CD8-positive, alpha-beta memory T cell (primary cell): Measurements from ENCODE around the gene EP400. TPM values are rescaled to one million over a fixed set of nuclear protein-coding genes. Genes with fewer than 3 reads are reported as not detected.

Source experiments
- CTCF ChIA-PET: fragments of 350-600 bp; sonication (Branson Sonifier 250); formaldehyde crosslinking; loops from one replicate; lab custom pipeline; 2021; ENCODE audit warnings: antibody characterized with exemption; lab: Charles Lee
- POLR2A ChIA-PET: fragments of 350-600 bp; sonication (Branson Sonifier 250); formaldehyde crosslinking; loops from one replicate; lab custom pipeline; 2021; ENCODE audit warnings: antibody characterized with exemption; lab: Charles Lee
- DNase-seq, 5 donors: peaks; one replicate each; pipeline versions ENCODE4 v3.0.0 to v3.0.0-alpha.2; 2020 to 2022; ENCODE audit warnings: mixed read lengths in 1 of 5
- H3K27ac ChIP-seq: one replicate; pipeline ENCODE4 v1.7.0; 2013; ENCODE audit warnings: low read depth, mild to moderate bottlenecking, low read length, moderate library complexity
- H3K27me3 ChIP-seq: 2 replicates; pipeline ENCODE4 v1.7.0; 2013; ENCODE audit warnings: low read length, mild to moderate bottlenecking; ENCODE audit not compliant: insufficient read depth, poor library complexity, severe bottlenecking
- H3K36me3 ChIP-seq: 2 replicates; pipeline ENCODE4 v1.7.0; 2013; ENCODE audit warnings: mild to moderate bottlenecking, low read length, moderate library complexity; ENCODE audit not compliant: insufficient read depth
- H3K4me1 ChIP-seq: 2 replicates; pipeline ENCODE4 v1.7.0; 2013; ENCODE audit warnings: mild to moderate bottlenecking, low read length, moderate library complexity; ENCODE audit not compliant: insufficient read depth
- H3K4me3 ChIP-seq: 2 replicates; pipeline ENCODE4 v1.7.0; 2013; ENCODE audit warnings: mild to moderate bottlenecking, low read length
- H3K9me3 ChIP-seq: 2 replicates; pipeline ENCODE4 v1.7.0; 2013; ENCODE audit warnings: mild to moderate bottlenecking, low read length
- H3K27ac Mint-ChIP-seq, 8 donors: one replicate each; pipeline ENCODE4 v1.8.0; 2020 to 2021; ENCODE audit warnings: mixed read lengths in 8 of 8, mild to moderate bottlenecking in 6 of 8, inconsistent platforms in 3 of 8, moderate library complexity in 3 of 8
- H3K27me3 Mint-ChIP-seq, 2 donors: one replicate each; pipeline ENCODE4 v1.8.0; 2020 to 2021; ENCODE audit warnings: mixed read lengths in 2 of 2, mild to moderate bottlenecking in 1 of 2, moderate library complexity in 1 of 2
- H3K36me3 Mint-ChIP-seq, 3 donors: one replicate each; pipeline ENCODE4 v1.8.0; 2020 to 2021; ENCODE audit warnings: mixed read lengths in 3 of 3, inconsistent platforms in 1 of 3, mild to moderate bottlenecking in 1 of 3
- H3K4me1 Mint-ChIP-seq, 3 donors: one replicate each; pipeline ENCODE4 v1.8.0; 2020 to 2021; ENCODE audit warnings: mixed read lengths in 3 of 3, inconsistent platforms in 1 of 3, mild to moderate bottlenecking in 1 of 3
- H3K4me3 Mint-ChIP-seq, 7 donors: one replicate each; pipeline ENCODE4 v1.8.0; 2020 to 2021; ENCODE audit warnings: mixed read lengths in 7 of 7, mild to moderate bottlenecking in 6 of 7, moderate library complexity in 4 of 7, inconsistent platforms in 2 of 7
- H3K9me3 Mint-ChIP-seq, 5 donors: one replicate each; pipeline ENCODE4 v1.8.0; 2020 to 2022; ENCODE audit warnings: mixed read lengths in 5 of 5, mild to moderate bottlenecking in 3 of 5, moderate library complexity in 2 of 5, inconsistent platforms in 1 of 5
- polyA plus RNA-seq: library from polyadenylated mRNA; unstranded; fragments of 300-500 nt; fragmentation: Illumina TruSeq; gene quantifications from one replicate; pipeline ENCODE4 v1.2.3, GENCODE V29; 2021
- total RNA-seq, 2 experiments: library from RNA; stranded (reverse); gene quantifications; one replicate each; pipeline ENCODE4 v1.2.3, GENCODE V29; 2021

The EP400 gene
- total and polyA plus RNA-seq, 3 experiments from 2014 or later, result 4.3 to 48.8 (median 47.9) TPM

DNA sequence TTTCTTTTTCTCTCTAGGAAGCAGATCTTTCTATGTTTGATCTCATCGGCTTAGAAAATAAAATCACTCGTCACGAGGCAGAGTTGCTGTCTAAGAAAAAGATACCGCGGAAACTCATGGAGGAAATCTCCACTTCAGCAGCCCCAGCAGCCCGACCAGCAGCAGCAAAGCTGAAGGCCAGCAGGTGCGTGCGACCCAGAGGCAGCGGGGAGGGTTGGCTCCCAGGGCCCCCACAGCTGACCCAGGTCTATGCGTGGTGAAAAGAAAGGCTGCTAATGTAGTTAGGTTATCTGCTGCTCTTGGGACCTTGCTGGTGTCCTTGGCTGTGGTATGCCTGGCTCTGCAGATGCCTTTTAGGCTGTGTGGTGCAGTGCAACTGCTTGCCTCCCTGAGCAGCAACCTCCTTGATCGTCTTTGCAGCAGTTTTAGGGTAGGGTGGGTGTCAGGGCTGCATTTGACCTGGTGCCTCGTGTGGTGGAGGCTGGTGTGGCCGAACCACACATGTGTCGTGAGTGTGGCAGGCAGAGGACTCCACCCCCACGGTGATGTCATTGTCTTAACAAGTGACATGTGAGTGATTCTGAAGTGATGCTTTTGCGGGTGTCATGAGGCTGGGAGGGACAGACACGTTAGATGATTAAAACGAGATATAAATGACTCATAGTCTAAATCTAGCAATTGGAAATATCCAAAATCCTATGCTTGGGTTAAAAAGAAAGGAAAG, 68.6 kb downstream of the EP400 start:
- POLR2A ChIA-PET, result no interaction called here
- Histone ChIP-seq H3K4me3 (no peak overlapping the region), H3K9me3 (no peaks in the 10 kb centered on the region), H3K4me1 (no peaks in the 10 kb centered on the region), H3K36me3 (peaks cover 55% of the 10 kb centered on the region), H3K27me3 (no peaks in the 10 kb centered on the region), H3K27ac (no peak overlapping the region)
- CTCF ChIA-PET, result no interaction called here
- Mint-ChIP-seq H3K4me3 (no peak overlapping the region), H3K27ac (peak overlapping the region in 1 of 8 donors; percentile 24), H3K9me3 (no peaks in the 10 kb centered on the region), H3K4me1 (no peaks in the 10 kb centered on the region), H3K36me3 (peaks cover 13 to 91% (median 30%) of the 10 kb centered on the region in 3 donors), H3K27me3 (peaks cover 0 to 4% of the 10 kb centered on the region in 2 donors)
- no peak for DNase-seq

DNA sequence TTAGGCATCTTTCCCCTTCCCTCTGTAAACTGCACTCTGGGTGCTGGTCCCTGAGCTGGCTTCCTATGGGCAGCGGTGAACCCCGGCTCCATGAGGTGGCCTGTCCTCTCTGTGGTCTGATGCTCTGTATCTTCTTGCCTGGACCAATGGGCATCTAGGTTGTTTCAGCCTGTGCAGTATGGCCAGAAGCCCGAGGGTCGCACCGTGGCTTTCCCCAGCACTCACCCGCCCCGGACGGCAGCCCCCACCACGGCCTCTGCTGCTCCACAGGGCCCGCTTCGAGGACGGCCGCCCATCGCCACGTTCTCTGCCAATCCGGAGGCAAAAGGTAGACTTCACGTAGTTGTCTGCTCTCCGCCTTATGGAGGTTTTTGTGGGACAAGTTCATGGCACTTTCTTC, 70.1 kb downstream of the EP400 start:
- Histone ChIP-seq H3K4me1 (no peaks in the 10 kb centered on the region), H3K27me3 (no peaks in the 10 kb centered on the region), H3K4me3 (no peak overlapping the region), H3K36me3 (peaks cover 56% of the 10 kb centered on the region), H3K27ac (no peak overlapping the region), H3K9me3 (no peaks in the 10 kb centered on the region)
- no peak for DNase-seq
- CTCF ChIA-PET, result no interaction called here
- POLR2A ChIA-PET, result no interaction called here
- Mint-ChIP-seq H3K4me3 (no peak overlapping the region), H3K9me3 (no peaks in the 10 kb centered on the region), H3K4me1 (no peaks in the 10 kb centered on the region), H3K27ac (no peak overlapping the region), H3K27me3 (peaks cover 0 to 4% of the 10 kb centered on the region in 2 donors), H3K36me3 (peaks cover 13 to 91% (median 29%) of the 10 kb centered on the region in 3 donors)

DNA sequence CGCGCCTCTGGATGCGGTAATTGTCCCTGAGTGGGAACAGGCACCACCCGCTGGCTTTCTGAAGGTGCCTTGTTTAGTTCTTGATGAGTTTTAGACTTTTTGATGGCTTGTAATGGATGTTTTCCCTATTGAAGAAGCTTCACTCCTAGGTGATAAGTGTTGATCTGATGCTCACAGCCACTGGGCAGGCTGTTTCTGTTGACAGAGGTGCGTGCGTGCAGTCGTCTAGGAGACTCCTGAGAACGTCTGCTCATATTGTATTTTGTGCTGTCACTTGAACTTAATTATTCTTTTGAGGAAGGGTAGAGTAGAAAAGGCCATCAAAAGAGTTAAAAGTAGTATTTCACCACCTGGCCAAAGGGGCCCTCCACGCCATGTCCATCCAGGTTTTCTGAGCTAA, 70.5 kb downstream of the EP400 start:
- H3K9me3 ChIP-seq, result no peaks in the 10 kb centered on the region
- H3K4me3 ChIP-seq, result no peak overlapping the region
- Mint-ChIP-seq H3K9me3 (no peaks in the 10 kb centered on the region), H3K4me3 (no peak overlapping the region), H3K27me3 (peaks cover 0 to 4% of the 10 kb centered on the region in 2 donors), H3K27ac (no peak overlapping the region), H3K4me1 (no peaks in the 10 kb centered on the region), H3K36me3 (peaks cover 13 to 91% (median 32%) of the 10 kb centered on the region in 3 donors)
- H3K4me1 ChIP-seq, result no peaks in the 10 kb centered on the region
- CTCF ChIA-PET, result no interaction called here
- POLR2A ChIA-PET, result no interaction called here
- H3K36me3 ChIP-seq, result peaks cover 56% of the 10 kb centered on the region
- no peaks in the 10 kb centered on the region for H3K27me3 ChIP-seq
- DNase-seq, result no peak
- no peak overlapping the region for H3K27ac ChIP-seq

DNA sequence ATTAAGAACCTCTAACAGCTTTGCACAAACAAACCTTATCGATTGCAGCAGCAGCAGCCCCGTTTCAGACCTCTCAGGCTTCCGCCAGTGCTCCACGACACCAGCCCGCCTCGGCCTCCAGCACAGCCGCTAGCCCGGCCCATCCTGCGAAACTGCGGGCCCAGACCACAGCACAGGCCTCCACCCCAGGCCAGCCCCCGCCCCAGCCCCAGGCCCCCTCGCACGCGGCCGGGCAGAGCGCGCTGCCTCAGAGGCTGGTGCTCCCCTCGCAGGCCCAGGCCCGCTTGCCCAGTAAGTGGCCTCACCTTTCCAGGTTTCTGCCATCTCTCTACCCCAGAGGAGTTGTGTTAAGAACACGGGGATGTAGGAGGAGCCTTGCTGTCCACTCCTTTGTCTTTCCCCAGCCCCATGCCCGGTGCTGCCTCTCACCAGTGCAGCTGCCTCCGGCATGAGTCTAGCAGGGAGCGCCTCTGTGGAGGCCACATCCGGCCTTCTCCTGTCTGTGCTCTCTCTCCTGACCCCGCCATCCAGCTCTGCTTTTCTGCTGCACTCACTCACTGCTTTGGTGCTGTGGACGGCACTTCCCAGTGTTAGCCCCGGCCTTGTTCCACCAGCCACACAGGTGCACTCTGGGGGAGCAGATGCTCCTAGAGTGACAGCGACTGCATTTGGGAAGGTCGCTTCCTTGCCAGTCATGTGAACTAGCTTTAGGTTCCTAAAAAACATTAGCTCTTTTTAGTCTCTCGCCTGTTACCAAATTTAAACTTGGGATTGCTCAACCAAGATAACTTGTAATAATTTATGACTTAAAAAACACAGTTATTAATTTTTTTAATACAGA, 71.5 kb downstream of the EP400 start:
- Mint-ChIP-seq H3K9me3 (no peaks in the 10 kb centered on the region), H3K4me3 (no peak overlapping the region), H3K36me3 (peaks cover 9 to 91% (median 32%) of the 10 kb centered on the region in 3 donors), H3K4me1 (no peaks in the 10 kb centered on the region), H3K27ac (peak overlapping the region in 2 of 8 donors; percentile 14 to 70), H3K27me3 (peaks cover 0 to 2% of the 10 kb centered on the region in 2 donors)
- ChIA-PET CTCF (no interaction called here), POLR2A (interaction anchor here (0.6 kb wide), 1 partner anchor 10 kb away, joined by 4 read pairs; no protein-coding TSS in a partner anchor)
- Histone ChIP-seq H3K27me3 (no peaks in the 10 kb centered on the region), H3K4me3 (no peak overlapping the region), H3K9me3 (no peaks in the 10 kb centered on the region), H3K36me3 (peaks cover 63% of the 10 kb centered on the region), H3K27ac (no peak overlapping the region), H3K4me1 (no peaks in the 10 kb centered on the region)
- DNase-seq, result no peak

- Histone ChIP-seq H3K27ac (no peak overlapping the region), H3K9me3 (no peaks in the 10 kb centered on the region), H3K36me3 (peaks cover 70% of the 10 kb centered on the region), H3K4me1 (no peaks in the 10 kb centered on the region), H3K4me3 (no peak overlapping the region), H3K27me3 (no peaks in the 10 kb centered on the region)
- peaks cover 8 to 89% (median 30%) of the 10 kb centered on the region in 3 donors for H3K36me3 Mint-ChIP-seq
- ChIA-PET POLR2A (no interaction called here), CTCF (no interaction called here)
- H3K27me3 Mint-ChIP-seq, result peaks cover 0 to 2% of the 10 kb centered on the region in 2 donors
- H3K9me3 Mint-ChIP-seq, result no peaks in the 10 kb centered on the region
- peak overlapping the region in 1 of 8 donors; percentile 40 for H3K27ac Mint-ChIP-seq
- DNase-seq, result no peak
- H3K4me1 Mint-ChIP-seq, result no peaks in the 10 kb centered on the region
- H3K4me3 Mint-ChIP-seq, result no peak overlapping the region
These were observed 72.2 kb downstream of the EP400 start for GRCh38 chr12:132021965-132022364.

DNA sequence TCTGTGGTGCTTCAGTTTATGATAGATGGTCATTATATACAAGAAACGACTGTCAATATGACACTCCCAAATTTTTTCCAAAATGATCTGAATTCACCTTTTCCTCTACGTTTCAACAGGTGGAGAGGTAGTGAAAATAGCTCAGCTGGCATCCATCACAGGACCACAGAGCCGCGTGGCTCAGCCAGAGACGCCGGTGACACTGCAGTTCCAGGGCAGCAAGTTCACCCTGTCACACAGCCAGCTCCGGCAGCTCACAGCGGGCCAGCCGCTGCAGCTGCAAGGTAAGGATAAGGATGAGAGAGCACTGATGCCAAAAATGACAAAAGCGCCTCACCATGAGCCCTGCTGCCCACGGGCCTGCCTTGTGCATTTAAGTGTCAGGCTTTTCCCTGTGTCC, 73.9 kb downstream of the EP400 start:
- H3K4me1 ChIP-seq, result no peaks in the 10 kb centered on the region
- POLR2A ChIA-PET, result no interaction called here
- H3K27ac ChIP-seq, result no peak overlapping the region
- no peaks in the 10 kb centered on the region for H3K9me3 ChIP-seq
- H3K4me1 Mint-ChIP-seq, result no peaks in the 10 kb centered on the region
- CTCF ChIA-PET, result no interaction called here
- no peaks in the 10 kb centered on the region for H3K9me3 Mint-ChIP-seq
- peaks cover 73% of the 10 kb centered on the region for H3K36me3 ChIP-seq
- H3K27ac Mint-ChIP-seq, result peak overlapping the region in 1 of 8 donors; percentile 47
- H3K4me3 ChIP-seq, result no peak overlapping the region
- no peaks in the 10 kb centered on the region for H3K27me3 Mint-ChIP-seq
- H3K27me3 ChIP-seq, result no peaks in the 10 kb centered on the region
- no peak for DNase-seq
- H3K4me3 Mint-ChIP-seq, result no peak overlapping the region
- H3K36me3 Mint-ChIP-seq, result peaks cover 10 to 89% (median 28%) of the 10 kb centered on the region in 3 donors

- Mint-ChIP-seq H3K4me1 (no peaks in the 10 kb centered on the region), H3K4me3 (no peak overlapping the region), H3K27ac (peak overlapping the region in 1 of 8 donors; percentile 93), H3K36me3 (peaks cover 8 to 90% (median 26%) of the 10 kb centered on the region in 3 donors), H3K27me3 (no peaks in the 10 kb centered on the region), H3K9me3 (no peaks in the 10 kb centered on the region)
- Histone ChIP-seq H3K4me3 (no peak overlapping the region), H3K27me3 (no peaks in the 10 kb centered on the region), H3K27ac (no peak overlapping the region), H3K36me3 (peaks cover 73% of the 10 kb centered on the region), H3K4me1 (no peaks in the 10 kb centered on the region), H3K9me3 (no peaks in the 10 kb centered on the region)
- ChIA-PET POLR2A (no interaction called here), CTCF (no interaction called here)
- no peak for DNase-seq
These were observed 75.0 kb downstream of the EP400 start for GRCh38 chr12:132024758-132025157.

DNA sequence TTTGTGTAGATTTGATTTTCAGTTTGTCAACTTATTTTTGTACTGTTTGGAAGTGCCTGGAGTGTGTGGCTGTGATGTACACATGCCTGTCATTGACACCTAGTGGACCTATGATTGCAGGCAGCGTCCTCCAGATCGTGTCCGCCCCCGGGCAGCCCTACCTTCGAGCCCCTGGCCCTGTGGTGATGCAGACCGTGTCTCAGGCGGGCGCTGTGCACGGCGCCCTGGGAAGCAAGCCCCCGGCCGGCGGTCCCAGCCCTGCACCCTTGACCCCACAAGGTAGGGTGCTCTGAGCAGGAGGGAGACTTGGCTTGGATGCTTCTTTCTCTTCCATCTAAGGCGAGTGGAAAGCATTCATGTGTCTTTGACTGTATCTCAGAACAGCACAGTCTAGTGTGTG, 75.8 kb downstream of the EP400 start:
- Mint-ChIP-seq H3K4me3 (no peak overlapping the region), H3K27ac (no peak overlapping the region), H3K9me3 (no peaks in the 10 kb centered on the region), H3K4me1 (no peaks in the 10 kb centered on the region), H3K27me3 (no peaks in the 10 kb centered on the region), H3K36me3 (peaks cover 4 to 90% (median 24%) of the 10 kb centered on the region in 3 donors)
- peaks cover 73% of the 10 kb centered on the region for H3K36me3 ChIP-seq
- H3K4me1 ChIP-seq, result no peaks in the 10 kb centered on the region
- no peaks in the 10 kb centered on the region for H3K27me3 ChIP-seq
- DNase-seq, result no peak
- H3K27ac ChIP-seq, result no peak overlapping the region
- CTCF ChIA-PET, result no interaction called here
- no peaks in the 10 kb centered on the region for H3K9me3 ChIP-seq
- no peak overlapping the region for H3K4me3 ChIP-seq
- POLR2A ChIA-PET, result no interaction called here
